Kidney epithelial cell (primary cell): ENCODE data around the gene EXOC6B. TPM values are rescaled to one million over a fixed set of nuclear protein-coding genes. Genes with fewer than 3 reads are reported as not detected.

Experiments
- DNase-seq: peaks from one replicate; pipeline ENCODE4 v3.0.0-alpha.2; 2010; ENCODE audit warnings: low read depth
- H3K27me3 ChIP-seq: 2 replicates; pipeline ENCODE4 v1.6.0; 2011; ENCODE audit warnings: low read length; ENCODE audit not compliant: control insufficient read depth, insufficient read depth
- H3K36me3 ChIP-seq: 2 replicates; pipeline ENCODE4 v1.5.1; 2011; ENCODE audit warnings: low read length; ENCODE audit not compliant: control insufficient read depth, insufficient read depth
- H3K4me3 ChIP-seq: 2 replicates; pipeline ENCODE4 v1.5.1; 2011; ENCODE audit warnings: low read depth, mild to moderate bottlenecking, control low read depth, low read length
- CTCF ChIP-seq: IDR thresholded peaks from 2 replicates; pipeline ENCODE4 v1.5.1; 2011; ENCODE audit warnings: mild to moderate bottlenecking, moderate library complexity, low read length, control low read depth, inconsistent platforms; ENCODE audit not compliant: insufficient read depth, poor library complexity, severe bottlenecking
- total RNA-seq: library from RNA; depleted of rRNA; stranded (reverse); fragments of >200 nt; gene quantifications from 2 replicates; pipeline ENCODE4 v1.2.3, GENCODE V29; 2015

EXOC6B gene
- total RNA-seq, 1 donor from 2014 or later: 21.8 TPM

GRCh38 chr2:72785517-72785916 is 40.3 kb downstream of the EXOC6B start:
- Histone ChIP-seq H3K4me3 (no peak overlapping the region), H3K36me3 (no peaks in the 10 kb centered on the region), H3K27me3 (no peaks in the 10 kb centered on the region)
- no peak for DNase-seq
- TF ChIP-seq CTCF: no peak

GRCh38 chr2:72782520-72782919 is 43.3 kb downstream of the EXOC6B start:
- DNase-seq: no peak
- H3K4me3 ChIP-seq: no peak overlapping the region
- no peak for TF ChIP-seq CTCF
- H3K27me3 ChIP-seq: no peaks in the 10 kb centered on the region
- no peaks in the 10 kb centered on the region for H3K36me3 ChIP-seq

DNA sequence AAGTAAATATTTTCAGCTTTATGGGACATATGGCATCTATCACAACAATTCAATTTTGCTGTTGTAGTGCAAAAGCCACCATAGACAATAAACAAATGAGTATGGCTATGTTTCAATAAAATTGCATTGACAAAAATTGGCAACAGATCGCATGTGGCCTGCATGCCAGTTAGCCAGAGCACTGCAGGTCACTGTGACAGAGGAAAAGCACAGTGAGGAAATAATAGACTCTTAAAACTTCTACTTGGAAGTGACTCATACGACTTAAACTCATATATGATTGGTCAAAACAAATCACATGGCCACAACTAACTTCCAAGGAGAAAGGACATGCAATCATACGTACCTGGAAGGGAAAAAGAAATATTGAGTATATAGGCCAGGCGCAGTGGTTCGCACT is 44.4 kb downstream of the EXOC6B start:
- no peak for DNase-seq
- no peaks in the 10 kb centered on the region for H3K36me3 ChIP-seq

GRCh38 chr2:72780477-72780876 is 45.4 kb downstream of the EXOC6B start:
- no peak for DNase-seq
- H3K4me3 ChIP-seq: no peak overlapping the region
- H3K27me3 ChIP-seq: no peaks in the 10 kb centered on the region
- no peaks in the 10 kb centered on the region for H3K36me3 ChIP-seq
- no peak for TF ChIP-seq CTCF

More for the DNA sequence above, 44.4 kb downstream of the EXOC6B start:
- no peak for TF ChIP-seq CTCF
- H3K27me3 ChIP-seq: no peaks in the 10 kb centered on the region
- H3K4me3 ChIP-seq: no peak overlapping the region

DNA sequence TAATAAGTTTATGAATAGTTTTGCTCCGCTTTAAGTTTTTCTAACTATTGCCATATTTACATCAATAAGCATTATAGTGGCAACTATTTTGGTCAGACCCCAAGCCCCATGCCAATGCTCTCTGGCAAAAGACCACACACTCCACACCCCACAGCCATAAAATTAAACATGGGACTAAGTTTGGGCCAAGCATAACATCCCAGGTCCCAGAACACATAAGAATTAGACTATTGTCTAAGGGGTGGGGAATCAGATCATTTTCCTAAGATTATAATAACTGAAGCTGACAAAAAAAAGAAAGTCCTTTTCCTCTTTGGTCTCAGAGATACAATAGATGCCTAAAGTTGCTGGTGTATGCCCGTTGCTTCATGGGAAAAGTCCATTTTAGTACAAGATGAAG is 46.3 kb downstream of the EXOC6B start:
- no peaks in the 10 kb centered on the region for H3K27me3 ChIP-seq
- no peaks in the 10 kb centered on the region for H3K36me3 ChIP-seq
- DNase-seq: no peak
- H3K4me3 ChIP-seq: no peak overlapping the region
- no peak for TF ChIP-seq CTCF

DNA sequence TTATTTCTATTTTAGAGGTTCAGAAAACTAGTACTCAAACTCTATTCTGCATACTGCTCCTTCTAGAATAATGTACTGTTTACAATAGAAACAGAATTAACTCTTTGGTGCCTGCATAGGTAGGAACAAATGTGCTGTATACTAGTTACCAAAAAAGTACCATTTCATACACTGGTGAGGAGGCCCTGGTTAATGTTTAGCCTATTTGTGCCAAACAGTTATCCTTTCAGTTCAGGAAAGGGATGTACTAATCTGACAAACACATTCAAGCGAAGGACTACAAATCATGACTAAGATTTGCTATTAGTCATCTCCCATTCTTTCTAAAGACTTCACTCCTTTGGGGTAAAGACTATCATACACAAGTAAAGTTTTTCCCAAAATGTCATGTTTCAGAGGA is 47.4 kb downstream of the EXOC6B start:
- Histone ChIP-seq H3K27me3 (no peaks in the 10 kb centered on the region), H3K36me3 (no peaks in the 10 kb centered on the region), H3K4me3 (no peak overlapping the region)
- TF ChIP-seq CTCF: no peak
- peak; percentile 64 for DNase-seq
